Cardiac atrium fibroblast (primary cell): ENCODE results near the gene GOLGA8T. TPM values are rescaled to one million over a fixed set of nuclear protein-coding genes. Genes with fewer than 3 reads are reported as not detected.

ENCODE experiments used
- total RNA-seq: library from RNA; depleted of rRNA; stranded (reverse); fragments of >200 nt; gene quantifications from 2 replicates; pipeline ENCODE4 v1.2.3, GENCODE V29; 2015

Gene GOLGA8T, protein sequence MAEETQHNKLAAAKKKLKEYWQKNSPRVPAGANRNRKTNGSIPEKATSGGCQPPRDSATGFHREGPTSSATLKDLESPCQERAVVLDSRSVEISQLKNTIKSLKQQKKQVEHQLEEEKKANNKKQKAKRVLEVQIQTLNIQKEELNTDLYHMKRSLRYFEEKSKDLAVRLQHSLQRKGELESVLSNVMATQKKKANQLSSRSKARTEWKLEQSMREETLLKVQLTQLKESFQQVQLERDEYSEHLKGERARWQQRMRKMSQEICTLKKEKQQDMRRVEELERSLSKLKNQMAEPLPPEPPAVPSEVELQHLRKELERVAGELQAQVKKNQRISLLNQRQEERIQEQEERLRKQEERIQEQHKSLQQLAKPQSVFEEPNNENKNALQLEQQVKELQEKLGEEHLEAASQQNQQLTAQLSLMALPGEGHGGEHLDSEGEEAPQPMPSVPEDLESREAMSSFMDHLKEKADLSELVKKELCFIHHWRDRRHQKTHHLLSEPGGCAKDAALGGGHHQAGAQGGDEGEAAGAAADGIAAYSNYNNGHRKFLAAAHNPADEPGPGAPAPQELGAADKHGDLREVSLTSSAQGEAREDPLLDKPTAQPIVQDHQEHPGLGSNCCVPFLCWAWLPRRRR
- total RNA-seq = not detected in 2 replicates

DNA sequence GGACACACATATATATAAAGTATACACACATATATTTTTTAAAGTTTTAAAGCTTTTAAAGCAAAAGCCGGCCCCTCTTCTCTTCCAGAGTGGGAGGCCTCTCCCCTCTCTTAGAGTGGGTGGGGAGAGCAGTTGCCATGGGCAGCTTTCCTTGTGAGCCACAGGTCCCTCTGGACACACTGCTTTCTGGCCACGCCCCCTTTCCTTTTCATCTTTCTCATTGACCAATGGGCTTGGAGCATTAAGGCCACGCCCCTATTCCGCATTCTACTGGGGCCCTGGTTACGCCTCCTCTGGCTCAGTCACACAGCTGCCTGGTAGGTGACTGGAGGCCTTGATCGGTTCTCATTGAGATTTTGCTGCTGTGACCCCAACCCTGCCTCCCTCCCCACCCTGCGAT lies at the start of gene GOLGA8T:
GOLGA8T (plus strand) TSS at position 301 of the 400 bp plus-strand sequence; CDS start at position 399, 98 bp downstream.

Other genes starting within 250 kb of the GOLGA8T start
- gene GOLGA8J, start 52.1 kb upstream of the GOLGA8T start, total RNA-seq = not detected in 2 replicates